Measurements from ENCODE around the gene DNAH8. TPM values are rescaled to one million over a fixed set of nuclear protein-coding genes. Genes with fewer than 3 reads are reported as not detected.

Gene DNAH8
- total RNA-seq, 1 experiment from 2014 or later: not detected

DNA sequence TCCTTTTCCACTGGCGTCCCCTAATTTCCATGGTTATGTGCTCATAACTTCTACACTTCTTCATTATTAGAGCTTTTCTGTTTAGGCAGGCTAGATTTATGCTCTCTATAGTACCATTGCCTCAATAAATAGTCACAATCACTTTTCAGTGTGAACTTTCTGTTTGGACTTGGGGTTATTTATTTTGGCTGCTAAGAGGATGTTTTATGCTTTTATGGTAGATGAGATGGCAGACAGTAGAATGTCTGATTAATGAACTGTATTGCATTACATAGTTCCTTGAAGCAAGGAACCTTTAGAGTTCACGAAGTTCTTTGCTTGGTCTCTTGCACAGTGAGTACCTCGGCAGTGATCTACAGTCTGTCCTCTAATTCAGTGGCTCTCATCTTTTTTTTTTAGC is 6.9 kb downstream of the DNAH8 start:
- no peaks in the 10 kb centered on the region for H3K9me3 ChIP-seq (ENCODE audit: low read length)
- no peak overlapping the region for H3K27ac ChIP-seq (ENCODE audit: low read length)
- no peaks in the 10 kb centered on the region for H3K36me3 ChIP-seq (ENCODE audit: insufficient read depth, low read length)
- H2AFZ ChIP-seq (ENCODE audit: low read length): no peak overlapping the region
- no peak overlapping the region for H3K4me2 ChIP-seq (ENCODE audit: low read depth, low read length, poor library complexity, severe bottlenecking)
- no peaks in the 10 kb centered on the region for H3K79me2 ChIP-seq (ENCODE audit: low read length)
- H3K9me2 ChIP-seq (replicated peaks; ENCODE audit: insufficient read depth, low read length): no peaks in the 10 kb centered on the region
- H3K4me3 ChIP-seq (ENCODE audit: low read length): no peak overlapping the region
- H3K27me3 ChIP-seq (ENCODE audit: low read length): peaks cover 3% of the 10 kb centered on the region; the same call in 1 of the 2 replicates
- H3K4me1 ChIP-seq (ENCODE audit: low read length): no peaks in the 10 kb centered on the region
- DNase-seq: no peak
- H4K20me1 ChIP-seq (ENCODE audit: insufficient read depth, low read depth, low read length): no peaks in the 10 kb centered on the region
- H3K9ac ChIP-seq (ENCODE audit: low read length): no peak overlapping the region

DNA sequence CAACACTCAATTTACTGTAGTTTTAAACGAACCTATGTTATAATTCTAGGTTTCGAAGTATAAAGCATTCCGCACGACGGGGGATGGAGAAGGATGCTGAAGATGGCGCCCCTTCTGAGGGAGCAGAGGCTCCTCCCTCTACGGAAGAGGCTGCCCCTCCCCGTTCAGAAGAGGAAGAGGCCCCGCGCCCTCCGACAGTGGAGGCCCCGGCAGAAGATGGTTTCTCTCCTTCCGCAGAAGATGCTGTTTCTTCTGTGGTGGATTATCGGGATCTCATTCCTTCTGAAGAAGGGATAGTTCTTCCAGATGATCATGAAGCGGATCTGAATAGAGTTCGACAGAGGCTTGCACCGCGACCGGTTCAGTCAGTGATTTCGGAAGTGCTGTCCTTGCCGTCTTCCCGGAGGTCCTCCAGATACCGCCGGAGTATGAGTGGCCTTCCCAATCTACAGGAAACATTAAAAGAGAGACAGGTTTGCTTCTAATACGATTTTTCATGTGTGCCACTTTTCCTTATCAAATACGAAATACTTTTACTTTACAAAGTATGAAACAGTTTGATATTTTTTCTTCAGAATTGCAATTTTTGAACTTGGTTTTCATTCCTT is 7.7 kb downstream of the DNAH8 start:
- Histone ChIP-seq H4K20me1 (ENCODE audit: insufficient read depth, low read depth, low read length) (no peaks in the 10 kb centered on the region), H3K79me2 (ENCODE audit: low read length) (no peaks in the 10 kb centered on the region), H3K36me3 (ENCODE audit: insufficient read depth, low read length) (no peaks in the 10 kb centered on the region), H3K27me3 (ENCODE audit: low read length) (peaks cover 3% of the 10 kb centered on the region; the same call in 1 of the 2 replicates), H3K4me2 (ENCODE audit: low read depth, low read length, poor library complexity, severe bottlenecking) (no peak overlapping the region), H3K4me1 (ENCODE audit: low read length) (no peaks in the 10 kb centered on the region), H3K4me3 (ENCODE audit: low read length) (no peak overlapping the region), H2AFZ (ENCODE audit: low read length) (no peak overlapping the region), H3K27ac (ENCODE audit: low read length) (no peak overlapping the region), H3K9me2 (replicated peaks; ENCODE audit: insufficient read depth, low read length) (no peaks in the 10 kb centered on the region), H3K9ac (ENCODE audit: low read length) (no peak overlapping the region), H3K9me3 (ENCODE audit: low read length) (no peaks in the 10 kb centered on the region)
- DNase-seq: no peak

DNA sequence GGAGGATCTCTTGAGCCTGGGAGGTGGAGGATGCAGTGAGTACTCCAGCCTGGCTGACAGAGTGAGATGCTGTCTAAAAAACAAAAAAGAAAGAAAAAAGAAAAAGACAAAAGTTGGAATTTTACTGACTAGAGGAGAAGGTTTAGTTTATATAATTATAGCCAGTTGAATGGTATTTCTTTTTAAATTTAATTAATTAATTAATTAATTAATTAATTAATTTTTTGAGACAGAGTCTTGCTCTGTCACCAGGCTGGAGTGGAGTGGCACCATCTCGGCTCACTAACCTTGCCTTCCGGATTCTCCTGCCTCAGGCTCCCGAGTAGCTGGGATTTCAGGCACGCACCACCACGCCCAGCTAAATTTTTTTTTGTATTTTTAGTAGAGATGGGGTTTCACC is 8.7 kb downstream of the DNAH8 start:
- no peak overlapping the region for H3K9ac ChIP-seq (ENCODE audit: low read length)
- H3K4me1 ChIP-seq (ENCODE audit: low read length): no peaks in the 10 kb centered on the region
- H3K9me3 ChIP-seq (ENCODE audit: low read length): no peaks in the 10 kb centered on the region
- H3K4me2 ChIP-seq (ENCODE audit: low read depth, low read length, poor library complexity, severe bottlenecking): no peak overlapping the region
- H3K27me3 ChIP-seq (ENCODE audit: low read length): peaks cover 3% of the 10 kb centered on the region; the same call in 1 of the 2 replicates
- no peak overlapping the region for H3K27ac ChIP-seq (ENCODE audit: low read length)
- no peaks in the 10 kb centered on the region for H3K36me3 ChIP-seq (ENCODE audit: insufficient read depth, low read length)
- no peak for DNase-seq
- no peak overlapping the region for H2AFZ ChIP-seq (ENCODE audit: low read length)
- no peaks in the 10 kb centered on the region for H4K20me1 ChIP-seq (ENCODE audit: insufficient read depth, low read depth, low read length)
- H3K79me2 ChIP-seq (ENCODE audit: low read length): no peaks in the 10 kb centered on the region
- H3K4me3 ChIP-seq (ENCODE audit: low read length): no peak overlapping the region
- H3K9me2 ChIP-seq (replicated peaks; ENCODE audit: insufficient read depth, low read length): no peaks in the 10 kb centered on the region

- no peak for DNase-seq
- Histone ChIP-seq H3K9me2 (replicated peaks; ENCODE audit: insufficient read depth, low read length) (no peaks in the 10 kb centered on the region), H3K36me3 (ENCODE audit: insufficient read depth, low read length) (no peaks in the 10 kb centered on the region), H3K79me2 (ENCODE audit: low read length) (no peaks in the 10 kb centered on the region), H3K27me3 (ENCODE audit: low read length) (peaks cover 3% of the 10 kb centered on the region; the same call in 1 of the 2 replicates), H4K20me1 (ENCODE audit: insufficient read depth, low read depth, low read length) (no peaks in the 10 kb centered on the region), H3K4me1 (ENCODE audit: low read length) (no peaks in the 10 kb centered on the region), H3K4me2 (ENCODE audit: low read depth, low read length, poor library complexity, severe bottlenecking) (no peak overlapping the region), H3K4me3 (ENCODE audit: low read length) (no peak overlapping the region), H2AFZ (ENCODE audit: low read length) (no peak overlapping the region), H3K27ac (ENCODE audit: low read length) (no peak overlapping the region), H3K9me3 (ENCODE audit: low read length) (no peaks in the 10 kb centered on the region), H3K9ac (ENCODE audit: low read length) (no peak overlapping the region)
These were observed 9.2 kb downstream of the DNAH8 start for GRCh38 chr6:38724343-38724742.

DNA sequence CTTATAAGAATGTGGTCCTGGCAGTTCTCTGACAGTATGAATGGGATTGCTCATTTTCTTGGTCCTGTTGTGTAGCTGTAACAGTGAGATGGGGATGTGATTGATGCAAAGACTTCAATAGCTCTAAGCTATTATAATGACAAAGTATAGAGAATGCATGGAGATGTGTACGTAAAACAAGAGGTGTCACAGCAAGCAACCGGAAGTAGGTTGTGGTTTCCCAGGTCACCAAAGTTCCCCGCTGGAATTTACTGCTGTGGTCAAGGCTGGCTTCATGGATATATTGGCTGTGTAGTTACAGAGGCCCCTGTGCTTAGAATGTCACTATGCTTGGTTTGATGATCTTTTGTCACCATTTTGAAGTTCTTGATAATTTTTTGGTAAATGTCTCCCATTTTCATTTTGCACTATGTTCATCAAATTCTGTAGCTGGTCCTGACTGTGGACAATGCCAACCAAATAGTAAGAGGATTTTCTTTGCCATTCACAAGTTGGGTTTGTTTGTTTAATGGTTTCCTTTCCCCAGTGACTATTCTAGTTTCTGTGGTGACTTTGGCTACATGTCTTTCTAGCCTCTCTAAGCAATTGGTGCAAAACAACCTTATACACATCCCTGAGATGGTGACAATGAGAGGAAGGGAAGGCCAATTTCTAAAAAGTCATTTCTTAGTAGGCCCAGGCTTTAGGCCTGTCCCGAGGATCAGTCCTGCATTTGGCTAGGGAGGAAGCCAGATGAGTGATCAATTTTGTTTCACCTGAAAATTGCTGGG is 10.5 kb downstream of the DNAH8 start:
- Histone ChIP-seq H3K9me2 (replicated peaks; ENCODE audit: insufficient read depth, low read length) (no peaks in the 10 kb centered on the region), H3K36me3 (ENCODE audit: insufficient read depth, low read length) (no peaks in the 10 kb centered on the region), H3K79me2 (ENCODE audit: low read length) (no peaks in the 10 kb centered on the region), H3K9ac (ENCODE audit: low read length) (no peak overlapping the region), H3K4me1 (ENCODE audit: low read length) (no peaks in the 10 kb centered on the region), H3K27ac (ENCODE audit: low read length) (no peak overlapping the region), H3K27me3 (ENCODE audit: low read length) (no peaks in the 10 kb centered on the region), H3K4me3 (ENCODE audit: low read length) (no peak overlapping the region), H3K9me3 (ENCODE audit: low read length) (no peaks in the 10 kb centered on the region), H2AFZ (ENCODE audit: low read length) (no peak overlapping the region), H4K20me1 (ENCODE audit: insufficient read depth, low read depth, low read length) (no peaks in the 10 kb centered on the region), H3K4me2 (ENCODE audit: low read depth, low read length, poor library complexity, severe bottlenecking) (no peak overlapping the region)
- DNase-seq: no peak

DNA sequence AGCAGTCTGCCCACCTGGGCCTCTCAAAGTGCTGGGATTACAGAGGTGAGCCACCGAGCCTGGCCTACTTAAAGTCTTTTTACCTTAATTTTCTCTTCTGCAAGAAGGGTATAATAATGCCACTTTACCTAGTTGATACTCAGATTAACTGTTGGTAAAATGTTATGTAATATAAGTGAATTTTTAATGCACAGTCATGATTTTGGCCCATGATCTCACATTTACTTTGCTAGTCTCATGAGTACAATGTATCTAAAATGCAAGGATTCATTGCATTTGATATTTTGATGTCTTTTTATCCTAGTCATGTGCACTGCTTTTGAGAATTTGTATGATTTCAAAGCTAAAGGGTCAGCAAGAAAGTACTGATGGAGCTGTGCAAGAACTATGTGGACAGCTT is 13.1 kb downstream of the DNAH8 start:
- no peaks in the 10 kb centered on the region for H3K9me2 ChIP-seq (replicated peaks; ENCODE audit: insufficient read depth, low read length)
- H3K79me2 ChIP-seq (ENCODE audit: low read length): no peaks in the 10 kb centered on the region
- H3K4me2 ChIP-seq (ENCODE audit: low read depth, low read length, poor library complexity, severe bottlenecking): no peak overlapping the region
- no peak overlapping the region for H3K4me3 ChIP-seq (ENCODE audit: low read length)
- H3K36me3 ChIP-seq (ENCODE audit: insufficient read depth, low read length): no peaks in the 10 kb centered on the region
- no peak overlapping the region for H2AFZ ChIP-seq (ENCODE audit: low read length)
- H4K20me1 ChIP-seq (ENCODE audit: insufficient read depth, low read depth, low read length): no peaks in the 10 kb centered on the region
- H3K9ac ChIP-seq (ENCODE audit: low read length): no peak overlapping the region
- no peaks in the 10 kb centered on the region for H3K9me3 ChIP-seq (ENCODE audit: low read length)
- H3K27me3 ChIP-seq (ENCODE audit: low read length): no peaks in the 10 kb centered on the region
- H3K4me1 ChIP-seq (ENCODE audit: low read length): no peaks in the 10 kb centered on the region
- H3K27ac ChIP-seq (ENCODE audit: low read length): no peak overlapping the region
- no peak for DNase-seq

DNA sequence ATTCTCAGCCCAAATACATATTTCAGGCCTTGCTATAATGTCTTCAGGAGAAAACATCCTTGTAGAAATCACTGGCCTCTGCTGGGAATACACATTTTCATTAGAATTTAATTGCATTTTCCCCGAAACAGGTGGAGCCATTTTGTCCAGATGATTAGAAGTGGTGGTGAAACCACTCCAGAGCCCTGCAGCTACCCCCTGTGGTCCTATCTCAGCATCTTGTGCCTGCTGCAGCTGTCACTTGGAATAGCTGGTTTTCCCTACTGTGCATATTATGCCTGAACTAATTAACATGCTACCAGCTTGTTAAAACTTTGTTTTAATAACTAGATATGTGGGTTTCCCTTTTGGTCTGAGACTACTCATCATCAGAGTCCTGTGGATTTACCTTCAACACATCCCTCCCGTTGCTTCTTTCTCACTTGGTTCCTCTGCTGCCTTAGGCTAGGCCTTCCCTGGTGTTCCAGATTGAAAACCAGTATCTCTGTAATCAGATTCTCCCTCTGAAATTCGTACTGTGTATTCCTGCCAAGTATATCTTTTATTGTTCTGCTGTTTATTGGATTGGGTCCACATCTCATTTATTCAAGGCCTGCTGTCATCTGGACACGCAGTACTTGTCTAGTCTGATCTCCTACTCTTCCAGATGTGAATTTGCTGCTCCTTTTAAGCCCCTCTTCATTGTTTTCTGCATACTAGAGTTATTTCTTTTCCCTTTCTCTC is 15.2 kb downstream of the DNAH8 start:
- no peak overlapping the region for H3K4me2 ChIP-seq (ENCODE audit: low read depth, low read length, poor library complexity, severe bottlenecking)

GRCh38 chr6:38736951-38737350 is 21.8 kb downstream of the DNAH8 start:
- Histone ChIP-seq H3K9ac (ENCODE audit: low read length) (no peak overlapping the region), H2AFZ (ENCODE audit: low read length) (no peak overlapping the region), H3K4me1 (ENCODE audit: low read length) (no peaks in the 10 kb centered on the region), H3K4me3 (ENCODE audit: low read length) (no peak overlapping the region), H3K79me2 (ENCODE audit: low read length) (no peaks in the 10 kb centered on the region), H3K27me3 (ENCODE audit: low read length) (no peaks in the 10 kb centered on the region), H3K36me3 (ENCODE audit: insufficient read depth, low read length) (no peaks in the 10 kb centered on the region), H3K9me3 (ENCODE audit: low read length) (no peaks in the 10 kb centered on the region), H4K20me1 (ENCODE audit: insufficient read depth, low read depth, low read length) (no peaks in the 10 kb centered on the region), H3K27ac (ENCODE audit: low read length) (no peak overlapping the region), H3K9me2 (replicated peaks; ENCODE audit: insufficient read depth, low read length) (no peaks in the 10 kb centered on the region), H3K4me2 (ENCODE audit: low read depth, low read length, poor library complexity, severe bottlenecking) (no peak overlapping the region)
- DNase-seq: no peak

More for the DNA sequence above, 15.2 kb downstream of the DNAH8 start:
- no peaks in the 10 kb centered on the region for H3K9me2 ChIP-seq (replicated peaks; ENCODE audit: insufficient read depth, low read length)
- H3K9ac ChIP-seq (ENCODE audit: low read length): no peak overlapping the region
- H3K27me3 ChIP-seq (ENCODE audit: low read length): no peaks in the 10 kb centered on the region
- no peaks in the 10 kb centered on the region for H3K36me3 ChIP-seq (ENCODE audit: insufficient read depth, low read length)
- H3K4me1 ChIP-seq (ENCODE audit: low read length): no peaks in the 10 kb centered on the region
- no peak overlapping the region for H3K27ac ChIP-seq (ENCODE audit: low read length)
- no peaks in the 10 kb centered on the region for H4K20me1 ChIP-seq (ENCODE audit: insufficient read depth, low read depth, low read length)
- no peaks in the 10 kb centered on the region for H3K9me3 ChIP-seq (ENCODE audit: low read length)
- H2AFZ ChIP-seq (ENCODE audit: low read length): no peak overlapping the region
- no peak for DNase-seq
- H3K4me3 ChIP-seq (ENCODE audit: low read length): no peak overlapping the region
- H3K79me2 ChIP-seq (ENCODE audit: low read length): no peaks in the 10 kb centered on the region

Measured in Karpas-422 (cell line).